Stimulated activated CD4-positive, alpha-beta T cell treated with anti-CD3 and anti-CD28 coated beads, TNF-alpha, amount 100 ng/mL, for 24 hours (primary cell): Measurements from ENCODE around the gene TMEM209.
"Not testable (repeated sequence)": the region's sequence is repeated elsewhere in the genome, so short reads cannot be mapped to it uniquely, and the experiment has no call there.

Source experiments
- DNase-seq, 3 experiments: peaks; one replicate each; pipeline ENCODE4 v3.0.0-alpha.2; 2020; ENCODE audit warnings: low read depth in 3 of 3

TMEM209 gene

DNA sequence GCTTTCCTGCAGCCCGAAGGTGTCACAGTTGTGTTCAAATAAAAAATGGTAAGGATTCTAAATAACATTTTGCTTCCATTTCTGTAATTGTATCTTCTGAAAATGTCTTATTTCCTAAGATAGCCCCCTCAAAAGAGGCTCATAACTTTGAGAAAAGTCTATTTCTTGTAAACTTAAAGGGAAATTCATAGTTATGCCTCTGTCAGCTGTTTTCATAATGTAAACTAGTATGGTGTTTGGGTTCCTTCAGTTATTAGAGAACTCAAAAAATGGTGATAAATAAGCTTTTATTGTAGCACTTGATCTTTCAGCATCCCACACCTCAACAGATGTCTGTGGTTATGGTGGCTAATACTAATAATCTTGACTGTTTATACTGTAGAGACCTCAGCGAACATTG is 77.8 kb downstream of the TMEM209 start:
- DNase-seq: no peak

- DNase-seq: not testable (repeated sequence)
Measured at GRCh38 chr7:130126840-130127239, 78.4 kb downstream of the TMEM209 start.

DNA sequence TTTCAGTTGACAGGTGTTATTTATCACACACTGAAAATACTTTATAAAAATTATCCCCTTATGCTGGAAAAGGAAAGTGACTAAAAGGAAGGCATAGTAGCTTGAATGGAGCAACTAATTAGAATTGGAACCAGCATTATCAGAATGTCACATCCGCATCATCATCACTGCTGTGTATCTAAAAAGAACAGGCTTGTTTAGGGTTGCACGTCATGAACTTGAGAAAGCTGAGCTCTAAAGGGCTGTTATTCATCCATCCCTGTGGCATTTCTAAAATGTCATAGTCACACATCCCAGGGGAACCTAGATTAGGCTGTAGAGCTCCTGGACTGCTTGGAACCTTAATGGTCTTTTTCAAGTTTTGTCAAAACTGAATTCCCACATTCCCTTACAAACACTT is 80.5 kb downstream of the TMEM209 start:
- no peak for DNase-seq

DNA sequence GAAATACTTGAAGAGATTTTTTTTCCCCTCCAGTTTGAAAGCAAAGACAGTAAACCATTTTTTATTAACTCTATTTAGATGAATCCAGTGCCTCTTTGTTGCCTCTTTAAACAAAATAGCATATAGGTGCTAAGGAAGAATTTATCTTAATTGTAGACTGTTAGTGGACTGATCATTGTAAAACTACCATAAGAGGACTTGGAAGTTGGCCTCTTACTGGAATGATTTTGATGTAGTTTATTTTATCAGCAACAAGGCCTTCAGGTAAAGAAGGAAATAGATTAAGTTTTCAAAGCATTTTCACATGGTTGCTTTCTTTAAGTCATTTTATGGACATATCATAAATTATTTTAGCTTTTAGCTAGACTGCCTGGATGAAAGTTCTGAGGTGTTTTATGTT is 81.7 kb downstream of the TMEM209 start:
- DNase-seq: no peak

DNA sequence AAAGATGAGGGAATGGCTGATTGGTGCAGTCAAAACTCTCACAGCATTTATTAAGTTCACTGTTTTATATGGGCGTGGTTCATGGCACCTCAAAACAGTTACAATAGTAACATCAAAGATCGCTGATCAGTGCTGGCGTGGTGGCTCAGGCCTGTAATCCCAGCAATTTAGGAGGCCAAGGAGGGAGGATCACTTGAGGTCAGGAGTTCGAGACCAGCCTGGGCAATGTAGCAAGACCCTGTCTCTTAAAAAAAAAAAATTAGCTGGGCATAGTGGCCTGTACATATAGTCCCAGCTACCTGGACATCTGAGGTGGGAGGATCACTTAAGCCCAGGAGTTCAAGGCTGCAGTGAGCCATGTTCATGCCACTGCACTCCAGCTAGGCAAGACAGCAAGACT is 86.4 kb downstream of the TMEM209 start:
- DNase-seq: no peak

DNA sequence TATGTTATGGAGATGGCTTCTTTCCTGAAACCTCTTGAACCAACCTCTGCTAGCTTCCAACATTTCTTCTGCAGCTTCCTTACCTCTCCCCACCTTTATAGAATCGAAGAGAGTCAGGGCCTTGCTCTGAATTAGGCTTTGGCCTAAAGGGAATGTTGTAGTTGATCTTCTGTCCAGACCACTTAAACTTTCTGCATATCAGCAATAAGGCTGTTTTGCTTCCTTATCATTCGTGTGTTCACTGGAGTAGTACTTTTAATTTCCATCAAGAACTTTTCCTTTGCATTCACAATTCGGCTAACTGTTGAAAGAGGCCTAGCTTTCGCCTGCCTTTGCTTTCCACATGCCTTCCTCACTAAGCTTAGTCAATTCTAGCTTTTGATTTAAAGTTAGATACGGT is 86.9 kb downstream of the TMEM209 start:
- no peak for DNase-seq

DNA sequence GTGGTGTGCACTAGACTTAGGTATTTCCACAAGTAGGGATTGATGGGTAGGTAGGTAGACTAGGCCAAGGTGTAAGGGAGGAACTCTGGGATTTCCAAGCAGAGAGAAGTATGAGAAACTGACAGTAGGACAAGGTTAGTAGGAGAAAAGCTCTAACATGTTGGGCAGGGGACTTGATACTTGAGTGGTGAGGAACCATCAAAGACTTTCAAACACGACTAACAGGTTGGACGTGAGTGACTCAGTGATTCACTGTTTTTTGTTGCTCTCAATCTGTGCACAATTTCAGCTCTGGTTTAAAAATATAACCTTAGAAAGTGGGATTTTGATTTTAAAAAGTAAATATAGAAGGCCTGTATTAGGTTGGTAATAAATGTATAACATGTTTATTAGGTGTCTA is 90.4 kb downstream of the TMEM209 start:
- no peak for DNase-seq
